ENCODE data around the gene ZNF723.
"Not testable (repeated sequence)": the region's sequence is repeated elsewhere in the genome, so short reads cannot be mapped to it uniquely, and the experiment has no call there.

GRCh38 chr19:22792863-22793262 is 39.2 kb upstream of the ZNF723 start:
- TF ChIP-seq CTCF, POLR2A (IDR thresholded peaks at IDR 0.05): not testable (repeated sequence)

Data from lower leg skin (tissue), 3 donors.